Renal cortex interstitium (tissue), 11 donors: ENCODE measurements around the gene TMPRSS13. TPM values are rescaled to one million over a fixed set of nuclear protein-coding genes. Genes with fewer than 3 reads are reported as not detected.
"Not testable (repeated sequence)": the region's sequence is repeated elsewhere in the genome, so short reads cannot be mapped to it uniquely, and the experiment has no call there.

Experiments used
- DNase-seq, 11 donors: peaks; one replicate each; pipeline ENCODE4 v3.0.0-alpha.2; 2013; ENCODE audit warnings: low read depth in 9 of 11, low spot score in 4 of 11; ENCODE audit errors: extremely low read depth in 1 of 11
- polyA plus RNA-seq, 3 donors: library from polyadenylated mRNA; unstranded; fragments of 120-200 nt; gene quantifications; one replicate each; pipeline ENCODE4 v1.2.1, GENCODE V29; 2013; ENCODE audit not compliant: insufficient read length in 3 of 3

The TMPRSS13 gene
- polyA plus RNA-seq, 3 donors: 0.53 to 1.4 (median 0.57) TPM

DNA sequence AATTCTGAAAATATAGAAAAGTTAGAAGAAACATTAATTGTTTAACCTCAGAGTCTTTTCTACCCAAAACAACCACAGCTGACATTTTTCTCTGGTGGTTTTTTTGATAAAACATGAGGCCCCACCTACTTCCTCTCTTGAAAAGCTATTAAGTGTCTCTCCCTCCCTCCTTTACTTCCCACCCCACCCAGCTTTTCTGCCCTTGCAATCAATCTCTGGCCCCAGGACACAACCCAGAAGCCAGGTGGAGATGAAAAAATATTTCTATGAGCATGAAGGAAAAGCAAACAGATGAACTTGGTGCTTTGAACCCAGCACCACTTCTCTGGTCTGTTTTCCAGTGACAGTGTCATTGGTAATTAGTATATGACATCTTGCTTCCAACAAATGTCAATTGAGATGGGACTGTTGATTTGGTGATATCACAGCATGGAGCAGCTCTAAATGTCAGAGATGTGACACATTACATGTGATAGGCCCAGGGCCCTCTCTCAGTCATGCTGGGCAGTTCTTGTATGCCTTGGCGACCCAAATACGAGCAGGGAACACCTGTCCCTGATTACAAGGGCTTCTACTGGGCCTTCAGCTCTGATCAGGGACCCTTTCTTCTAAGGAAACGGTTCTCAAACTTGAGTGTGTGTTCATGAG lies 23.9 kb upstream of the TMPRSS13 start:
- no peak for DNase-seq

DNA sequence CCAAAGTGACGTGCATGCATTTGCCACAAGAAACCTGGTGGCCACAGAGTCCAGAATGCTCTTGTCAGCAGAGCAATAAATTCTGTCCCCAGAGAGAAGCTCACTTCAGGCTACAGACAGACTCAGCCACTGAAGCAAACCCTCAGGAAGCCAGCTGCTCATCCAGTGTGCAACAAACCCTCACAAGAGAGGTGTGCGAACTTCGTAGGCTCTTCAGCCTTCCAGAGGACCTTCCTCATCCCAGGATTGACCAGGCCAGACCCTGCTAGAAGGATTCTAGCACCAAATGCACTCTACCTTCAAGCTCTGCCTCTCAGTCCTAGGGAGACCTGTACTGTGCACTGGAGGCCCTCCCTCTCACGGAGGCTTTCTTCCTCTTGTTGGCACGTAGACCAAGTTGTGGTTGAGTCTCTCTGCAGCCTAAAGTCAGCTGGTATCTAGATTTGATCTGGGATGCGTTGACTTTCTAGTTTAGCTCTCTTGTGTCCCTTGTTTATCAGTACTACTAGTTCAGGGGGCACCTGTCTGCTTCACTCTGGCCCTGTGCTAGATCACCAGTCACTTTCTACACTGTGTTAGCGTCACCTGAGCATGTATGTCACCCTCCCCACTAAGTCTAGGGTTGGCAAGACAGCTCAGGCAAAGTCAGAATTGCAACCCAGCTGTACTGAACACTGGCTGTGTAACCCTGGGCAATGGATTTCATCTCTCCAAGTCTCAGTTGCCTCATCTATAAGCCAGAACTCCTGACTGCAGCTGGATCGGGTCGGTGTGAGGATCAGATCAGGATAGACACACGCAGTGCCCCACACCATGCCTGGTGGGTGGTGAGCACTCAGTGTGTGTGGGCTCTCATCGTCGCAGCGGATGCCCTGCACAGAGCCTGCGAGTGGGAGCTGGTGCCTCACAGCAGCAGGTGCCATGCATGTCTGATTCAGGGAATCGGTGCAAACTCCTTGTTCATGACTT lies 22.1 kb upstream of the TMPRSS13 start:
- no peak for DNase-seq

DNA sequence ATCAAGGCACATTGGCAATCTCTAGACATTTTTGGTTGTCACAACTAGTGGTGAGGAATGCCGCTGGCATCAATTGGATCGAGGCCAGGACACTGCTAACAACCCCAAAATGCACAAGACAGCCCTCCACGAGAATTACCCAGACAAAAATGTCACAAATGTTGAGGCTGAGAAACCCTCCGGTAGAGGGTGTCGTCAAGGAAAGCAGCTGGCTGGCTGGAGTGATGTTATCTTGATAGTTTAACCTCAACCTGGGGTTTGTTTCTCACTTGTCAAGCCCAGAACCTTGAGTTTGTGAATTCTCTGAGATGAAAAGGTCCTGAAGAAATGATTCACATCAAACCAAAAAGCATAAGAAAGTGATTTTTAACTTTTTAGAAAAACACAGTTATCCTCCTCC lies 21.1 kb upstream of the TMPRSS13 start:
- DNase-seq: no peak

DNA sequence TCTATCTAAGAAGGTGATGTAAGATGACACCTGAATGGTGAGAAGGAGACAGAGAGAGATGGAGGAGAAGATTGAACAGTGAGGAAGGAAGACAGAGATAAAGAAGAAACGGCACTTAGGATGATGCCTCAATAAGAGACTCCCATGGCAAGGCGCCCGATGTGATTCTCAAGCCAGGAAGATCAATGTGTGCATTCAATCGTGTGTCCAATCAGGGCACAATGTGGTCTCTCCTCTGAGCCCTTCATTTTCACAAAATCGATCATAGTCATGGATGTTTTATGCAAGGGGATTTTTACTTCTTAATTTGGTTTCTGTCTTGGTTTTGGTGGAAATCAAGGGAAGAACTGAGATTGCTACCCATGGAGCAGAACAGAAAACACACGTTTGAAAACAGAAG lies 19.9 kb upstream of the TMPRSS13 start:
- no peak for DNase-seq

DNA sequence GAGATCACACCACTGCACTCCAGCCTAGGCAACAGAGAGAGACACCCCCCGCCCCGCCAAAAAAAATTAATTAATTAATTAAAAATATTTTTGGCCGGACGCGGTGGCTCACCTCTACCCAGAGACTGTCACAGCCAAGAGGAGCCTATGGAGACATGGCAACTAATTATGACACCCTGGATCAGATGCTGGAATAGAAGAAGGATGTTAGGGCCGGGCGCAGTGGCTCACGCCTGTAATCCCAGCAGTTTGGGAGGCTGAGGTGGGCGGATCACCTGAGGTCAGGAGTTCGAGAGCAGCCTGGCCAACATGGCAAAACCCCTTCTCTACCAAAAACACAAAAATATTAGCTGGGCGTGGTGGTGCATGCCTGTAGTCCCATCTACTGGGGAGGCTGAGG lies 19.3 kb upstream of the TMPRSS13 start:
- not testable (repeated sequence) for DNase-seq

DNA sequence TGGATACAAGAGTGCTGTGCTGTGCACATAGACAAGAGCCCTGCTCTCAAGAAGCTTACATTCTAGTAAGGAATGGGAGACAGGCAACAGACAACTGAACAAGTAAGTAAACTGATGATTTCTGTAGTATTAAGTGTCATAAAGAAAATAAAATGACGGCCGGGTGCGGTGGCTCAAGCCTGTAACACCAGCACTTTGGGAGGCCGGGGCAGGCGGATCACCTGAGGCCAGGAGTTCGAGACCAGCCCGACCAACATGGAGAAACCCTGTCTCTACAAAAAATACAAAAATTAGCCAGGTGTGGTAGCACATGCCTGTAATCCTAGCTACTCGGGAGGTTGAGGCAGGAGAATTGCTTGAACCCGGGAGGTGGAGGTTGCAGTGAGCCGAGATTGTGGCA lies 18.5 kb upstream of the TMPRSS13 start:
- not testable (repeated sequence) for DNase-seq

DNA sequence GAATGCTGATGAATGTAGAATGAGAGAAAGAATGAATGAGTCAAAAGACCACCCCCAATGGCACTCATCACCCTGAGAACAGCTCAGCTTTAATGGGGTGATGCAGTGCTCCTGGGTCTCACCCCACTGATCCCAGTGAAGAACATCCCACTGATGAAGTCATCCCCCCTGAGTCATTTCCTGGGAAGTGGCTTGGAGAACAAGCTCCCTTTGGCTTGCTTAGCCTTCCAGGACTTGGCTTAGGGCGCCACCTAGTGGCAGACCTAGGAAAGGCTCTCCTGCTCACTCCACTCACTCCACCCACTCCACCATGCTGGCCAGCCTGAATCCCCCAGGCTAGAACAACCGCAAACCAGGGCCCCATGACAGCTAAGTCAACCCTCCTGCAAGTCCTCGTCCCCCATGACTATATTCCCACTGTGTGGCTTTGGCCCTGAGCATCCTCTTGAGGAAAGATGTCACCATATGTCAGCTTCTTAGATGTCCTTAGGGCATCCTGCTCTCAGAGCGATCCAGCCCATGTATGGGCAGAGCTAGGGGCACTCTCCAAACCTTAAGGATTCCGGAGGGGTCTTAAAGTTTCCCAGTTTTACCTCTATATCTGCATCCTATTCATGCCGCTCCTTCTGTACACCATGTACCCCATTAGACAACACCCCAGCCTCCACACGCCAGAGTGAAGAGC lies 17.8 kb upstream of the TMPRSS13 start:
- peak; percentile 70 to 91 (median 81) for DNase-seq

DNA sequence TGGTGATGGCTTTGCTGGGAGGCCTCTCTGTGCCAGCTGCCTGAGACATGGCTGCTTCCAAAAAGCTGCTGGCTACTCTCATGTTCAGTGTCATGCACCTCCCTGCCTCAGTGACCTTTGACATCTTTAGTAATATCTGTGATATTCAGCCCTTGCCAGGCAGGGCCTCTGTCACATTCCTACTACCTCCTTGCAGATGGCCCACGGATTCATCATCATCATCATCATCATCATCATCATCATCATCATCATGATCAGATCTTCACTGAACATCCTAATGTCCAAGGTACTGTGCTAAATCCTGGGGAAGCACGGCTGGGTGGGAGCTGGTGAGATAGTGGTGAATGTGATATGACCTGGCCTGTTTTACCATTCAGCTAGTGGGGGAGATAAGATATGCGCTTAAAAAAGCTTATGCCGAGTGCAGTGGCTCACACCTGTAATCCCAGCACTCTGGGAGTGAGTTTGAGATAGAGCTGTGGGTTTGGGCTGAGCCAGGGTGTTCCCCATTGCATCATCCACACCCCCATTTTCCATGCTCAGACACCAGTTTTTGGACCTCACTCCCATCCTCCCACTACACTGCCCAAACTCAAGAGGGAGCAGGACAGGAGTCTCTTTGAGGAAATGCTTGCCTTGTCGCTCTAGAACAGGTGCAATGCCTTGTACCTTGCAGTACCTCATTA lies 17.1 kb upstream of the TMPRSS13 start:
- DNase-seq: no peak

DNA sequence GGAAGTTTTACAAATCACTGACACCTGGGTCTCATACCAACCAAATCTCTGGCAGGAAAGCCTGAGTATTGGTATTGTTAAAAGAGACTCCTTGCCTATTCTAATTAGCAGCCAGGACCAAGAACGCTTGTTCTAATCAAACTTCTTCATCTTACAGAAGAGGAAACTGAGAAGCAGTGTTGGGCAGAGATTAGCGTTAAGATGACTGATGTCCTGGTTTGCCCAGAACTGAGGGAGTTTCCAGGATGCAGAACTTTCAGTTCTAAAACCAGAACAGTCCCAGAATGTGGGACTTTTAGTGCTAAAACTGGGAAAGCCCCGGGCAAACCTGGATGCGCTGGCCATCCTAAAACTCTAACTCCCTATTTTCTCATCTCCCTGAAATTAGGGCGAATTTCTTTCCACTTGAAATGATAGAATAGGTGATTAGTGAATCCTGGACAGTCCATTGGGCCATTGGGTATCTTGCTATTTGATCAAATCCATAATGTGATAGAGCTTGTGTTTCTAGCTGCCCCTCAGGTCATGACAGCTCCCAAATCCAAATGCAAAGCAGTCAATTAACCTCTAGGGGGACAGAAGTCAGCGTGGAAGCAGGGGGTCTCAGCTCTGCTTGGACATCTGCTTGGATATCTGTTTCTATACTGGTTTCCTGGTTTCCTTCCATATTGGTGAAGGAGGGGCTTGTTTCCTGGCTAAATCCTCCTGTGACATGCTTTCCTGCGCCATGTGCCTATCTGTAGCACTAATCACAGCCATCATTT lies 16.0 kb upstream of the TMPRSS13 start:
- DNase-seq: no peak

DNA sequence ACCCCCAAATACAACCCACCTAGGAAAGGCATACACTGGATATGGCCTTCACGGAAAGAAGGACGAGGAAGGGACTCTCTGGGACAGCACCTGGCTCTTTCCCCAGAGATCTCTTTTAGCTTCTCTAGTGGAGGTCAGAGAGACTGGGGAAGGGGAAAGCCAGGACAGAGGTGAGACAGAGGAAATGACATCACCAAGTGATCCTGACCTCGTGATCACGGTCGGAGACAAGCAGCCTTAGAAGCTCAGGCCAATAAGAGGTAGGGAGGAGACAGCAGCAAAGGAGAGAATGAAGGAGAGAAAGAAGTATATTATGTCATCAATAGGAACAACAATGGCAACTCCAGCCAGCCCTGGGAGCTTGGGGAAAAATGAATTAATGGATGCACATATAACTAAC lies 15.4 kb upstream of the TMPRSS13 start:
- DNase-seq: no peak

DNA sequence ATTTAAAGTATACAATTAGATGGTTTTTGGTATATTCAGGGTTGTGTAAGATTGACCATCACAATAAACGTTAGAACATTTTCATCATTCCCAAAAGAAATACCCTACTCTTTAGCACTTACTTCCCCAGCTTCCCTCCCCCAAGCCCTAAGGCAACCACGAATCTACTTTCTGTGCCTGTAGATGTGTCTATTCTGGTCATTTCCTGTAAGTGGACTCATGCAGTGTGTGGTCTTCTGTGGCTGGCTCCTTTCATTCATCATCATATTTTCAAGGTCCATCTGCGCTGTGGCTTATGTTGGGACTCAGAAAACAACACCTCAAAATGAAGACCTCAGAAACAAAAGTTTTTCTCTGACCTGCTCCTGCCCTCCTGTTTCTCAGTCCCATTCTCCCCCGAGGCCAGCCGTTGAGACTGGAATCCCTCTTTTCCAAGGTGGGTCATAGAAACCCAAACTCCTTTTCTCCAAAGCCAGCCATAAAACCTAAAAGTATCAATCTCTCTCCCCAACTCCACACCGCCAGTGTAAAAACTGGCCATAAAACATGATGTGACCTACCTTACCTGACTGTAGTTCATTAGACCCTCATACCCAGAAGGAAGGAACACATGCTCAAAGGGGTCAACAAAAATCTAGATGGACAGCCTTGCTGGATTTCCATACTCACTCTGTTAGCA lies 12.9 kb upstream of the TMPRSS13 start:
- no peak for DNase-seq

DNA sequence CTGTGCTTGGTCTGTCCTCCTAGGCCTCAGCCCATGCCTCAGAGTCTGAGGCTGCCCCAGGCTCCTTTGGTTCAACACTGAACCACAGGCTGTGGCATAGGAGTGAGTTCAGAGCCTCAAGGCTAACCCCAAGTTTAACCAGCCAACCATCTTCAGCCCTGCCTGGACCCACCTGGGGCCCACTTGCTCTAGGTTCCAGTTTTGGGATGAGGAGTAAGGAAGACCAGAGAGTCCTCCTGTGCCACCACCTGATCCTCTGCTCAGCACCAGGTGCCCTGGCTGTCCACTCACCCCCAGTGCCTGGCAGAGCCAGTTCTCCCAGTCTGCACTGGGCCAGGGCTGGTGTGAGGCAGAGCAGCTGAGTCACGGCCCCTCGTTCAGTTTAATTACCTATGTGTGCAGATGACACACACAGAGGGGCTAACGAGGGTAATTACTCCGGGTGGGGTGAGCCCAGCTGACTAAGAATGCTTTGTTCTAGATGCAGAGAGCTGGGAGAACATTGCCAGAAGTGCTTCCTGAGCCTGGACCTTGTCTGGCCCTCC lies 12.0 kb upstream of the TMPRSS13 start:
- DNase-seq: no peak

DNA sequence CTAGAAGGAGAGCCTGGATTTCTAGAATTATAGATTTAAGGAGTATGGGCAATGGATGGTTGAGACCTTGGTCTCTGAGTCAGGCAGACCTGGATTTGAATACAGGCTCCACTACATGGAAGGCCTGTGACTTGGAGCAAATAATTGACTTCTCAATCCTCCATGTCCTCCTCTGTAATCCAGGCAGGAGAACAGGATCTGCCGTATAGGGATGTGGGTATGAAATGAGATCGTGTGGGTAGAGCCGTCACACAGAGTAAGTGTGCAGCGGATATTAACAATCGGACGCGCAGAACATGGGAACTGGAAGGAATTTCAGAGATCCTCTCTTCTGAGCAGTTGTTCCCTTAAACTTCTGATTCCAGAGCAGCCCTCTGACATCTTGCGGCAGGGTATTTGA lies 11.5 kb upstream of the TMPRSS13 start:
- no peak for DNase-seq

DNA sequence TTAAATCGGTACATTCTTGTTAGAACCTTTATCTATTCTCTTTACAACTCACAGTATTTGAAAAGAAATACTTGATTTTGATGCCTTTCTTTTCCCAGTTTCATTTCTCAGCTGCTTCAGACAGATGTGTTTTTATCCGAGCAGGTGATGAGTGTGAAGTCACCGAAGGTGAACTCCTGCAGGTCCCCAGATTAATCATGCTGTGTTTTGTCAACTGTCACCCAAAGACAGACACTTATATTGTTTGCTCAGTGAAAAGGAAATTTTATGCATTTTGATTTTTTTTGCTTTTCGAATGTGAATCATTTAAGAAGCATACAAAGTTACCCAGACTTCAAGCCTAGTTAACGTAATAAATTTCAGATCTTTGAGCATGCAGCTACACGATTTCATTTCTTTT lies 7.8 kb upstream of the TMPRSS13 start:
- no peak for DNase-seq

DNA sequence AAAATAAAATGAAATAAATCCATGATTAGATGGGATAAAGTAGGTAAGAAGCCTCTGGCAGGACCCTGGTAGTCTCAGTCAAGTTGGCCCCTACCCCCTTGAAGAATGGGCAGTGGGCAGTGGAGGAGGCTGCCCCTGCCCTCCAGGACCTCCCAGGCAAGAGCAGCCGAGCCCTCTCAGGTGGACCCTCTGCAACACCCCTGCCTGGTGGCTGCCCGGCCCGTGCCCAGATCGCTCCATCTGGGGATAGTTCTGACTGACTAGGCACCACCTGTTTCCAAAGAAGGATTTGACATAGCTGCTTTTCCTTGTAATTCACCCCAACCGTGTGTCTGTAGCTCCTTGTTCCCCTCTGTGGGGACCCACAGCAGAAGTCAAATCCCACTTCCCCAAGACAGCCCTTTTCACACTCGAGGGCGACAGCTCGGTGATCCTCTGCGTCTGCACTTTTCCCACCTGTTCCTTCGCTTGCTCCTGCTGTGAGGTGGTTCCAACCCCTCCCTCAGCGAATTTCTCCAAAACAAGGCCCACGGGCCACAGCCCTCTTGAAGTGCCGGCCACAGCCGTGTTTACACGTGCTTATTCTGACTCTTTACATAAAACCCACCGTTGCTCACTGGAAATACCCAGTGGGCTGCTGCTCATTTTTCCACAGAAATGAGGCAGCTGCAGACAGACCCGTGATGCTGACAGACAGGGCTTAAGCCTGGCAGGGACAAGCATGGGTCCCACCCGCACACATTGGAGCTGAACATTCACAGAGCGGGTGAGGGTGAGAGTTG lies 5.5 kb upstream of the TMPRSS13 start:
- DNase-seq: no peak

DNA sequence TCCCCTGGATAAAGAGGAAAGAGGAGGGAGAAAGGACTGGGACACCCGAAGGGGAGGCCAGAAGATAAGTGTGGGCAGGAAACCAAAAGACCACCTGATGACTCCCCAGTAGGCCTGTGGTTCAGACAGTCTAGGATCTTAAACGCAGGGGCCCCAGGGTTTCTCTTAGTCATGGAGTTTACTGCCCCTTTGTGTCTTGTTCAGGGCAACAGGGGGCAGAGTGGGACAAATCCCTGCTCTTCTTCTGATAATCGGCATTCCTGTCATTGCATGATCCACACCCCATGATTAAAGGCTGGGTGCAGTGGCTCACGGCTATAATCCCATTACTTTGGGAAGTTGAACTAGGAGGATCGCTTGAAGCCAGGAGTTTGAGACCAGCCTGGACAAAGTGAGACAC lies 4.7 kb upstream of the TMPRSS13 start:
- no peak for DNase-seq

DNA sequence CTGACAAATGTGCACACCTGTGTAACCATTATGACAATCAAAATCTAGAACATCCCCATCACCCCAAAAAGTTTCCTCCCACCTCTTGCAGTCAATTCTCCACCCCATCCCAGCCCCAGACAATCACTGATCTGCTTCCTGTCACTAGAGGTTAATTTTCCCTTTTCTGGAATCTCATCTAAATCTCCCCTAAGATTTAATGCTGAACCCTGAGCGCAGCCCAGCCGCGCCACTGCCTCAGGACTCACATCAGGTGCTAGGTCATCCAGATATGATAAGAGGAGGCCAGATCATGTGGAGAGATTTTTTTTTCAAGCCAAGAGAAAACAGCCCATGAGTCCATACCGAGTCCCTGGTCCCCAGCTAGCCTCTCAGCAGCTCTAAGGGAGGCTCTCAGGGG lies 4.3 kb upstream of the TMPRSS13 start:
- DNase-seq: no peak
